ENCODE data around the gene SPEG. TPM values are rescaled to one million over a fixed set of nuclear protein-coding genes. Genes with fewer than 3 reads are reported as not detected.

The SPEG gene
- polyA plus RNA-seq, 1 donor (not counting 4 experiments of a cell fraction or from before 2014, with no cell fraction given) = 18.8 TPM

GRCh38 chr2:219459460-219460311 is 25.0 kb downstream of the SPEG start:
- Histone ChIP-seq H3K27ac (ENCODE audit: control insufficient read depth, insufficient read depth, low read length) (no peak overlapping the region), H4K20me1 (ENCODE audit: control insufficient read depth, extremely low read depth, insufficient read depth, low read length) (no peaks in the 10 kb centered on the region), H3K36me3 (ENCODE audit: control insufficient read depth in 2 of 2, extremely low read depth in 1 of 2, insufficient read depth in 2 of 2, low read length in 2 of 2) (peaks cover 11 to 14% of the 10 kb centered on the region in 2 experiments), H3K79me2 (ENCODE audit: control insufficient read depth, insufficient read depth, low read length) (no peaks in the 10 kb centered on the region), H3K4me2 (ENCODE audit: control insufficient read depth, extremely low read depth, insufficient read depth, low read depth, low read length) (no peak overlapping the region), H2AFZ (ENCODE audit: control insufficient read depth, low read length) (no peak overlapping the region), H3K4me1 (ENCODE audit: control insufficient read depth, extremely low read depth, insufficient read depth, low read length) (peaks cover 20% of the 10 kb centered on the region), H3K4me3 (ENCODE audit: control insufficient read depth in 2 of 3, extremely low read depth in 1 of 3, insufficient read depth in 2 of 3, low read depth in 1 of 3, low read length in 3 of 3) (no peak overlapping the region), H3K9me1 (ENCODE audit: control insufficient read depth, extremely low read depth, insufficient read depth, low read length) (peaks cover 5% of the 10 kb centered on the region), H3K9me3 (ENCODE audit: control insufficient read depth, low read depth, low read length) (no peaks in the 10 kb centered on the region), H3K27me3 (ENCODE audit: control insufficient read depth, extremely low read depth, insufficient read depth, low read length) (no peaks in the 10 kb centered on the region), H3K9ac (ENCODE audit: control insufficient read depth, extremely low read depth, insufficient read depth, low read length) (no peak overlapping the region)
- dilution Hi-C loops (cut with MboI; ENCODE audit: extremely low pct_ligation_motif_present, low sequenced_read_pairs) = no loop called here
- FAIRE-seq (peak; percentile 20), DNase-seq (ENCODE audit: low read depth, low spot score) (no peak)
- TF ChIP-seq CTCF (optimal IDR thresholded peaks at IDR 0.05 in 1 of 3, IDR thresholded peaks at IDR 0.05 in 1 of 3, conservative IDR thresholded peaks at IDR 0.05 in 1 of 3; ENCODE audit: extremely low read depth in 1 of 3, insufficient read depth in 2 of 3, low read length in 3 of 3) = peak in 2 of 3 experiments; percentile 92 to 93
- no peak for TF ChIP-seq EZH2 (IDR thresholded peaks at IDR 0.05; ENCODE audit: low read length)

GRCh38 chr2:219460424-219460926 is 25.8 kb downstream of the SPEG start:
- dilution Hi-C loops (cut with MboI; ENCODE audit: extremely low pct_ligation_motif_present, low sequenced_read_pairs) = no loop called here

More at GRCh38 chr2:219460424-219460926, 25.8 kb downstream of the SPEG start:
- H3K4me3 ChIP-seq (ENCODE audit: control insufficient read depth in 2 of 3, extremely low read depth in 1 of 3, insufficient read depth in 2 of 3, low read depth in 1 of 3, low read length in 3 of 3) = no peak overlapping the region
- H4K20me1 ChIP-seq (ENCODE audit: control insufficient read depth, extremely low read depth, insufficient read depth, low read length) = no peaks in the 10 kb centered on the region
- peaks cover 5% of the 10 kb centered on the region for H3K9me1 ChIP-seq (ENCODE audit: control insufficient read depth, extremely low read depth, insufficient read depth, low read length)
- no peak overlapping the region for H3K9ac ChIP-seq (ENCODE audit: control insufficient read depth, extremely low read depth, insufficient read depth, low read length)
- H3K79me2 ChIP-seq (ENCODE audit: control insufficient read depth, insufficient read depth, low read length) = no peaks in the 10 kb centered on the region
- peaks cover 20% of the 10 kb centered on the region for H3K4me1 ChIP-seq (ENCODE audit: control insufficient read depth, extremely low read depth, insufficient read depth, low read length)
- DNase-seq (ENCODE audit: low read depth, low spot score) (no peak), FAIRE-seq (no peak)
- no peaks in the 10 kb centered on the region for H3K27me3 ChIP-seq (ENCODE audit: control insufficient read depth, extremely low read depth, insufficient read depth, low read length)
- no peak overlapping the region for H2AFZ ChIP-seq (ENCODE audit: control insufficient read depth, low read length)
- H3K4me2 ChIP-seq (ENCODE audit: control insufficient read depth, extremely low read depth, insufficient read depth, low read depth, low read length) = no peak overlapping the region
- H3K9me3 ChIP-seq (ENCODE audit: control insufficient read depth, low read depth, low read length) = no peaks in the 10 kb centered on the region
- peaks cover 11 to 14% of the 10 kb centered on the region in 2 experiments for H3K36me3 ChIP-seq (ENCODE audit: control insufficient read depth in 2 of 2, extremely low read depth in 1 of 2, insufficient read depth in 2 of 2, low read length in 2 of 2)
- H3K27ac ChIP-seq (ENCODE audit: control insufficient read depth, insufficient read depth, low read length) = no peak overlapping the region
- TF ChIP-seq CTCF (optimal IDR thresholded peaks at IDR 0.05 in 1 of 3, IDR thresholded peaks at IDR 0.05 in 1 of 3, conservative IDR thresholded peaks at IDR 0.05 in 1 of 3; ENCODE audit: extremely low read depth in 1 of 3, insufficient read depth in 2 of 3, low read length in 3 of 3) (no peak), EZH2 (IDR thresholded peaks at IDR 0.05; ENCODE audit: low read length) (no peak)
